Activated CD4-positive, alpha-beta T cell treated with anti-CD3 and anti-CD28 coated beads, Interleukin-2, amount 10 ng/mL, durations not matched to agents 24 days and 14 days (primary cell): Measurements from ENCODE around the gene C15orf62. TPM values are rescaled to one million over a fixed set of nuclear protein-coding genes. Genes with fewer than 3 reads are reported as not detected.

Source experiments
- total RNA-seq: library from RNA; stranded (reverse); gene quantifications from 2 replicates; pipeline ENCODE4 v1.2.3, GENCODE V29; 2022

Gene C15orf62
- total RNA-seq, 1 donor from 2014 or later = 0.51 TPM

Other genes starting within 250 kb of the C15orf62 start
- gene CCDC32, start 204.9 kb upstream of the C15orf62 start, total RNA-seq = 29.9 and 33.5 TPM in 2 replicates
- gene RPUSD2, start 200.7 kb upstream of the C15orf62 start, total RNA-seq = 19.3 and 20.5 TPM in 2 replicates
- 25.3 and 25.6 TPM in 2 replicates for gene KNL1, start 175.7 kb upstream of the C15orf62 start, total RNA-seq
- 67.5 and 70.3 TPM in 2 replicates for gene RAD51, start 74.8 kb upstream of the C15orf62 start, total RNA-seq
- gene RMDN3, start 14.7 kb upstream of the C15orf62 start, total RNA-seq = 36.1 and 38.9 TPM in 2 replicates
- gene GCHFR, start 5.9 kb upstream of the C15orf62 start, total RNA-seq = 34.7 and 37.2 TPM in 2 replicates
- gene ZFYVE19, start 37.1 kb downstream of the C15orf62 start, total RNA-seq = 35.6 and 37.6 TPM in 2 replicates
- gene DNAJC17, start 37.5 kb downstream of the C15orf62 start, total RNA-seq = 53.8 and 54.3 TPM in 2 replicates
- gene PPP1R14D, start 58.7 kb downstream of the C15orf62 start, total RNA-seq = not detected in 2 replicates
- gene SPINT1, start 74.1 kb downstream of the C15orf62 start, total RNA-seq = 11.3 and 12.9 TPM in 2 replicates
- 1.0 and 1.5 TPM in 2 replicates for gene RHOV, start 104.3 kb downstream of the C15orf62 start, total RNA-seq
- gene VPS18, start 124.5 kb downstream of the C15orf62 start, total RNA-seq = 11.2 and 11.3 TPM in 2 replicates
- gene DLL4, start 159.4 kb downstream of the C15orf62 start, total RNA-seq = 0.33 TPM in 1 of 2 replicates, not detected in the other
- 8.4 and 9.8 TPM in 2 replicates for gene CHAC1, start 183.5 kb downstream of the C15orf62 start, total RNA-seq